ENCODE measurements around the gene ZNF579. TPM values are rescaled to one million over a fixed set of nuclear protein-coding genes. Genes with fewer than 3 reads are reported as not detected.
A peak's percentile ranks its signal among the peaks of the same experiment; 100 is the strongest.

ZNF579 gene
- total and polyA plus RNA-seq, 2 of the 13 experiments (the other 11 are each of a cell fraction or from before 2014, with no cell fraction given): 2.1 to 2.9 TPM

DNA sequence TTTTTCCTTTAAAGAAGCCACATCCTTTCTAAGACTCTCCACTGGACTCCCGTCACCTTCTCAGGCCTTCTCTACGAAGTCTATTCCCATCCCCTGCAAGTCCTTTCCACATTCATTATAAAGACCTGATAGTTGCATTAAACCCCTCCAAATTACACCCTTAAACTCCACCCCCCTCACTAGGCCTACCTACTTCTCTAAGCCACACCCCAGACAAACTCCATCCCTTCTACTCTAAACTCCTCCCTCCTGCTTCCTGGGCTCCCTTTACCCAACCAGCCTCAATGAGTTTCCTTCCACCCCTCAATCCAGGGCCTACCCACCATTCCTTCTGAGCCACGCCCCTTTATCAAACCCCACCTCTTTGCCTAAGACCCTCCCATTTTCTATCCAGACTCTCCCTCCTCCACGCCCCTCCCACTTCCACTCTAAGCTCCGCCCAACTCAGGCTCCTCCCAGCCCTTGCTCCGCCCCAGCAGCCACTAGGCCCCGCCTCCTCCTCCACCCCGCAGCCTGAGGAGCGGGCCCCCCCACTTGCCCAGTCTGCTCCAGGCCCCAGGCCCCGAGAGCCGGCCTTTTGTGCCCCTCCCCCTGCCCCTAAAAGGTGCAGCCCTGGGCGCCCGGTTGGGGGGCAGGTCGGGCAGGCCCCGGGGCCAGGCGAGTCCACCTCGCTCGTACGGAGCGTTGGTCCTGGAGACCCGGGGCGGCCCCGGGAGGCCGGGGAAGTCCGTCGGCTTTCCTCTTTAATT, 18.2 kb upstream of the ZNF579 start (continued):
- no peak for TF ChIP-seq POGZ (CRISPR knock-in tag; IDR thresholded peaks at IDR 0.05)
- no peak for TF ChIP-seq ZNF367 (CRISPR knock-in tag; IDR thresholded peaks at IDR 0.05; ENCODE audit: borderline replicate concordance)
- no peak for TF ChIP-seq HMG20B (CRISPR knock-in tag; conservative IDR thresholded peaks at IDR 0.05)
- TF ChIP-seq RFX5 (IDR thresholded peaks at IDR 0.05; ENCODE audit: low read depth, low read length): 0 out of 2 replicates have a peak, but pooled peaks have one; percentile 15
- 0 out of 2 replicates have a peak, but pooled peaks have one; percentile 5 for TF ChIP-seq KLF9 (CRISPR knock-in tag; IDR thresholded peaks at IDR 0.05; ENCODE audit: low read depth)
- TF ChIP-seq, protein P1, sequence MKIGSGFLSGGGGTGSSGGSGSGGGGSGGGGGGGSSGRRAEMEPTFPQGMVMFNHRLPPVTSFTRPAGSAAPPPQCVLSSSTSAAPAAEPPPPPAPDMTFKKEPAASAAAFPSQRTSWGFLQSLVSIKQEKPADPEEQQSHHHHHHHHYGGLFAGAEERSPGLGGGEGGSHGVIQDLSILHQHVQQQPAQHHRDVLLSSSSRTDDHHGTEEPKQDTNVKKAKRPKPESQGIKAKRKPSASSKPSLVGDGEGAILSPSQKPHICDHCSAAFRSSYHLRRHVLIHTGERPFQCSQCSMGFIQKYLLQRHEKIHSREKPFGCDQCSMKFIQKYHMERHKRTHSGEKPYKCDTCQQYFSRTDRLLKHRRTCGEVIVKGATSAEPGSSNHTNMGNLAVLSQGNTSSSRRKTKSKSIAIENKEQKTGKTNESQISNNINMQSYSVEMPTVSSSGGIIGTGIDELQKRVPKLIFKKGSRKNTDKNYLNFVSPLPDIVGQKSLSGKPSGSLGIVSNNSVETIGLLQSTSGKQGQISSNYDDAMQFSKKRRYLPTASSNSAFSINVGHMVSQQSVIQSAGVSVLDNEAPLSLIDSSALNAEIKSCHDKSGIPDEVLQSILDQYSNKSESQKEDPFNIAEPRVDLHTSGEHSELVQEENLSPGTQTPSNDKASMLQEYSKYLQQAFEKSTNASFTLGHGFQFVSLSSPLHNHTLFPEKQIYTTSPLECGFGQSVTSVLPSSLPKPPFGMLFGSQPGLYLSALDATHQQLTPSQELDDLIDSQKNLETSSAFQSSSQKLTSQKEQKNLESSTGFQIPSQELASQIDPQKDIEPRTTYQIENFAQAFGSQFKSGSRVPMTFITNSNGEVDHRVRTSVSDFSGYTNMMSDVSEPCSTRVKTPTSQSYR (CRISPR knock-in tag; IDR thresholded peaks at IDR 0.05; ENCODE audit: borderline replicate concordance): peak; percentile 63; the same call in 1 of the 2 replicates
- TF ChIP-seq PLRG1 (conservative IDR thresholded peaks at IDR 0.05): no peak
- TF ChIP-seq ZNF562 (CRISPR knock-in tag; IDR thresholded peaks at IDR 0.05; ENCODE audit: borderline replicate concordance): no peak
- 0 out of 2 replicates have a peak, but pooled peaks have one; percentile 9 for TF ChIP-seq ZNF605 (CRISPR knock-in tag; IDR thresholded peaks at IDR 0.05)
- TF ChIP-seq ZFP91 (CRISPR knock-in tag; IDR thresholded peaks at IDR 0.05; ENCODE audit: borderline replicate concordance): peak; percentile 97
- TF ChIP-seq IKZF4 (CRISPR knock-in tag; IDR thresholded peaks at IDR 0.05; ENCODE audit: borderline replicate concordance, low read depth, not compliant biosample characterization): no peak
- TF ChIP-seq PHB2 (IDR thresholded peaks at IDR 0.05; ENCODE audit: partially characterized antibody): no peak
- TF ChIP-seq NR2F2 (IDR thresholded peaks at IDR 0.05; ENCODE audit: borderline replicate concordance, low read depth): no peak
- no peak; the same call in 1 of the 2 replicates for TF ChIP-seq ZNF3 (CRISPR knock-in tag; IDR thresholded peaks at IDR 0.05)
- TF ChIP-seq ZNF274 (CRISPR knock-in tag; IDR thresholded peaks at IDR 0.05): peak; percentile 68
- TF ChIP-seq TRIM22 (IDR thresholded peaks at IDR 0.05): no peak
- TF ChIP-seq, protein P2, sequence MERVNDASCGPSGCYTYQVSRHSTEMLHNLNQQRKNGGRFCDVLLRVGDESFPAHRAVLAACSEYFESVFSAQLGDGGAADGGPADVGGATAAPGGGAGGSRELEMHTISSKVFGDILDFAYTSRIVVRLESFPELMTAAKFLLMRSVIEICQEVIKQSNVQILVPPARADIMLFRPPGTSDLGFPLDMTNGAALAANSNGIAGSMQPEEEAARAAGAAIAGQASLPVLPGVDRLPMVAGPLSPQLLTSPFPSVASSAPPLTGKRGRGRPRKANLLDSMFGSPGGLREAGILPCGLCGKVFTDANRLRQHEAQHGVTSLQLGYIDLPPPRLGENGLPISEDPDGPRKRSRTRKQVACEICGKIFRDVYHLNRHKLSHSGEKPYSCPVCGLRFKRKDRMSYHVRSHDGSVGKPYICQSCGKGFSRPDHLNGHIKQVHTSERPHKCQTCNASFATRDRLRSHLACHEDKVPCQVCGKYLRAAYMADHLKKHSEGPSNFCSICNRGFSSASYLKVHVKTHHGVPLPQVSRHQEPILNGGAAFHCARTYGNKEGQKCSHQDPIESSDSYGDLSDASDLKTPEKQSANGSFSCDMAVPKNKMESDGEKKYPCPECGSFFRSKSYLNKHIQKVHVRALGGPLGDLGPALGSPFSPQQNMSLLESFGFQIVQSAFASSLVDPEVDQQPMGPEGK (CRISPR knock-in tag; IDR thresholded peaks at IDR 0.05): peak; percentile 91; the same call in 1 of the 2 replicates
- no peak for TF ChIP-seq ZXDC (CRISPR knock-in tag; IDR thresholded peaks at IDR 0.05)
- TF ChIP-seq ZBTB42 (CRISPR knock-in tag; IDR thresholded peaks at IDR 0.05): no peak
